ENCODE results near the gene EBF3.

DNA sequence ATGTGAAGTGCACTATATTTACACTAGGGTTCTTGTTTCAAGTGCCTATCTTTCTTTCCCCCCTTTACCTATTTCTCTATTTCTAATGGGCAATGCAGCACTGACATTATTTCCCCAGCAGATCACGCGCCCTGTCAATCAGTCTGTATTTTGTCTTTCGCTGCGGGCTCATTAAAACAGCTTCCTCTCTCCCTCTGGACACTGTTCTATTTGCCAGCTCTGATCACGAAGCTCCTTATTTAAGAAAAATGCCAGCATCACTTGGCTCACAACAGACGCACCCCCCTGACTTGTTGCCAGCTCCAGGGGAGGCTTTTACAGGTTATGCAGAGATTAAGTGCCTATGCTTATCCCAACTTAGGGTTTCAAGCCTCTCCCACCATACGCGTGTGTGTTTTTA is 78.5 kb downstream of the EBF3 start:
- TF ChIP-seq POLR2AphosphoS5 (IDR thresholded peaks at IDR 0.05; ENCODE audit: borderline replicate concordance, low read depth, low read length), result no peak
- no peak for TF ChIP-seq EZH2 (IDR thresholded peaks at IDR 0.05)
- no peak for TF ChIP-seq FOXP2 (optimal IDR thresholded peaks at IDR 0.05; ENCODE audit: control extremely low read depth, extremely low read length, insufficient read depth)
